ENCODE results near the gene CDCP1.

DNA sequence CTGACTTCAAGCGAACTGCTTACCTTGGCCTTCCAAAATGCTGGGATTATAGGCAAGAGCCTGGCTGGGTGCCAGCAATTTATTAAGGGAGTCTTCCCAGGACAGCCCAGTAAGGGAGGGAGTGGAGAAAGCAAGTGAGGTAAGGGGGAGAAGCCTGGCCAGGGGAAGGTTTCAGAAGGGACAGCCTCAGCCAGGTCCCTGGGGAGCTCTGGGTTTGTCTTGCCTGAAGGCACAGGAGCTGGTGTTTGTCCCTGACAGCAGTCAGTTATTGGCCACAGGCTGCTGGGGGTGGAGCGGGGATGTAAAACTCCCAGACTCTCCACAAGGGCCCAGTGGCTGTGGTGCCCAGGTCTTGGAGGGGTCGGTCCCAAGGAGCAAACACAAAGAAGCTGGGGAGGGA lies 33.0 kb upstream of the CDCP1 start:
- no peak for TF ChIP-seq POLR2AphosphoS5 (IDR thresholded peaks at IDR 0.05)
- TF ChIP-seq, protein P1, sequence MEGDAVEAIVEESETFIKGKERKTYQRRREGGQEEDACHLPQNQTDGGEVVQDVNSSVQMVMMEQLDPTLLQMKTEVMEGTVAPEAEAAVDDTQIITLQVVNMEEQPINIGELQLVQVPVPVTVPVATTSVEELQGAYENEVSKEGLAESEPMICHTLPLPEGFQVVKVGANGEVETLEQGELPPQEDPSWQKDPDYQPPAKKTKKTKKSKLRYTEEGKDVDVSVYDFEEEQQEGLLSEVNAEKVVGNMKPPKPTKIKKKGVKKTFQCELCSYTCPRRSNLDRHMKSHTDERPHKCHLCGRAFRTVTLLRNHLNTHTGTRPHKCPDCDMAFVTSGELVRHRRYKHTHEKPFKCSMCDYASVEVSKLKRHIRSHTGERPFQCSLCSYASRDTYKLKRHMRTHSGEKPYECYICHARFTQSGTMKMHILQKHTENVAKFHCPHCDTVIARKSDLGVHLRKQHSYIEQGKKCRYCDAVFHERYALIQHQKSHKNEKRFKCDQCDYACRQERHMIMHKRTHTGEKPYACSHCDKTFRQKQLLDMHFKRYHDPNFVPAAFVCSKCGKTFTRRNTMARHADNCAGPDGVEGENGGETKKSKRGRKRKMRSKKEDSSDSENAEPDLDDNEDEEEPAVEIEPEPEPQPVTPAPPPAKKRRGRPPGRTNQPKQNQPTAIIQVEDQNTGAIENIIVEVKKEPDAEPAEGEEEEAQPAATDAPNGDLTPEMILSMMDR (IDR thresholded peaks at IDR 0.05), result no peak

Measured in gastroesophageal sphincter (tissue), 3 donors.